Loucy (cell line): ENCODE data around the gene SP8.

Experiments used
- EZH2phosphoT487 ChIP-seq: fragments of 200-600 bp; IDR thresholded peaks from 2 replicates; pipeline ENCODE4 v1.6.1; 2018; ENCODE audit warnings: antibody characterized with exemption, mild to moderate bottlenecking, moderate library complexity, borderline replicate concordance
- TF ChIP-seq, protein P1 (sequence below): fragments of 200-600 bp; sonication (generic); conservative IDR thresholded peaks from 2 replicates; pipeline ENCODE4 v1.5.1; 2014; ENCODE audit warnings: mild to moderate bottlenecking, antibody characterized with exemption, low read length

DNA sequence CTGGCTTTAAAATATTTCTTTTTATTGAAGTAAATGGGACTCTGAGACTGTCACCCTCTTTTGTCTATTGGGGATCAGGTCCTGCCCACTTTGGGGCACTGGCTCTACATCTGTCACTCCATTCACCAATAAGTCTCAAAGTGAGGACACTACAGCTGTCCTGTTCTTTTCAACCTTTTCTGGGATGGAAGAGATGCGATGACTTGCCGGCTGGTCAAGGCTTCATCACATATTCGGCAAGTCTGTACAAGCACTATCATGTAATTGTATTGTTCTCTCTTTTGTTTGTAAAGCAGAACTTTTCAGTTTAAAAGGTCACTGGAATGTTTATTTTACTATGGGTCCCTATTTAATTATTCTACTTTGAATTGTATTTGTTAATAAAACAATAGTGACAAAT is 17.7 kb upstream of the SP8 start:
- TF ChIP-seq EZH2phosphoT487: no peak
- TF ChIP-seq, protein P1, sequence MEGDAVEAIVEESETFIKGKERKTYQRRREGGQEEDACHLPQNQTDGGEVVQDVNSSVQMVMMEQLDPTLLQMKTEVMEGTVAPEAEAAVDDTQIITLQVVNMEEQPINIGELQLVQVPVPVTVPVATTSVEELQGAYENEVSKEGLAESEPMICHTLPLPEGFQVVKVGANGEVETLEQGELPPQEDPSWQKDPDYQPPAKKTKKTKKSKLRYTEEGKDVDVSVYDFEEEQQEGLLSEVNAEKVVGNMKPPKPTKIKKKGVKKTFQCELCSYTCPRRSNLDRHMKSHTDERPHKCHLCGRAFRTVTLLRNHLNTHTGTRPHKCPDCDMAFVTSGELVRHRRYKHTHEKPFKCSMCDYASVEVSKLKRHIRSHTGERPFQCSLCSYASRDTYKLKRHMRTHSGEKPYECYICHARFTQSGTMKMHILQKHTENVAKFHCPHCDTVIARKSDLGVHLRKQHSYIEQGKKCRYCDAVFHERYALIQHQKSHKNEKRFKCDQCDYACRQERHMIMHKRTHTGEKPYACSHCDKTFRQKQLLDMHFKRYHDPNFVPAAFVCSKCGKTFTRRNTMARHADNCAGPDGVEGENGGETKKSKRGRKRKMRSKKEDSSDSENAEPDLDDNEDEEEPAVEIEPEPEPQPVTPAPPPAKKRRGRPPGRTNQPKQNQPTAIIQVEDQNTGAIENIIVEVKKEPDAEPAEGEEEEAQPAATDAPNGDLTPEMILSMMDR: no peak
